ENCODE data around the gene HEXIM1.

HEXIM1 gene

GRCh38 chr17:45175759-45176115 lies 27.5 kb downstream of the HEXIM1 start:
- no peak for DNase-seq

GRCh38 chr17:45177563-45177962 lies 29.3 kb downstream of the HEXIM1 start:
- DNase-seq: no peak

DNA sequence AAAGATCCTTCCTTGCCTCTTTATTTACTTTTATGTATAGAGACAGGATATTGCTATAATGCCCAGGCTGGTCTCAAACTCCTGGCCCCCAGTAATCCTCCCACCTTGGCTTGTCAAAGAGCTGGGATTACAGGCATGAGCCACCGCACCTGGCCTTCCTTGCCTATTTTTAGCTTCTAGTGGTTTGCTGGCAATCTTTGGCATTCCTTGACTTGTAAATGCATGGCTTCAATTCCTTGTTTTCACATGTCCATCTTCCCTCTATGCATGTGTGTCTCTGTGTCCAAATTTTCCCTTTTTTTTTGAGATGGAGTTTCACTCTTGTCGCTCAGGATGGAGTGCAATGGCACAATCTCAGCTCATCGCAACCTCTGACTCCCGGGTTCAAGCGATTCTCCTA lies 35.9 kb downstream of the HEXIM1 start:
- no peak for DNase-seq

- no peak for DNase-seq
These were observed 38.6 kb downstream of the HEXIM1 start for GRCh38 chr17:45186801-45187354.

- no peak for DNase-seq
These were observed 40.7 kb downstream of the HEXIM1 start for GRCh38 chr17:45189009-45189408.

GRCh38 chr17:45190503-45191255 lies 42.4 kb downstream of the HEXIM1 start:
- no peak for DNase-seq

DNA sequence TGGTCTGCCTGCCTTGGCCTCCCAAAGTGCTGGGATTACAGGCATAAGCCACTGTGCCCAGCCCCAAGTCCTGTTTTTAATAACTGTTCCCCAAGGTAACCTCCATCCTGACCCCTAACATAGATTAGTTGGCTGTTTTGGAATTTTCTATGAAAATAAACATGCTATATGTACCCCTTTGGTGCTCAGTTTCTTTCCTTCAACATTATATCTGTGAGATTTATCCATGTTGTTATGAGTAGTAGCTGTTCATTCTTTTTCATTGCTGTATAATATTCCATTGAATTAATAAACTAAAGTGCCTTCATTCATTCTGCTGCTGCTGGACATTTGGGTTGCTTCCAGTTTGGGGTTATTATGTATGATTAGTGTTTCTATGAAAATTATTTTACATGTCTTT lies 47.1 kb downstream of the HEXIM1 start:
- DNase-seq: no peak

- no peak for DNase-seq
These were observed 48.8 kb downstream of the HEXIM1 start for GRCh38 chr17:45197108-45197507.

- DNase-seq: peak; percentile 87
These were observed 49.5 kb downstream of the HEXIM1 start for GRCh38 chr17:45197555-45198334.

GRCh38 chr17:45200701-45201100 lies 52.4 kb downstream of the HEXIM1 start:
- no peak for DNase-seq

- no peak for DNase-seq
These were observed 53.2 kb downstream of the HEXIM1 start for GRCh38 chr17:45201457-45201856.

Measured in NCI-H226 (cell line).